Uterus (tissue), 2 donors: Measurements from ENCODE around the gene OR1E1.

Experiments used
- CTCF ChIP-seq, 4 experiments: fragments of 200-600 bp in 2 of 4; fragments of 450-650 bp in 2 of 4; sonication (generic) in 2 of 4; IDR thresholded peaks; one replicate each; pipeline ENCODE4 v1.5.1; 2016 to 2019; ENCODE audit warnings: antibody characterized with exemption in 4 of 4, mild to moderate bottlenecking in 2 of 4, moderate library complexity in 1 of 4
- POLR2A ChIP-seq, 2 donors: fragments of 450-650 bp; IDR thresholded peaks; one replicate each; pipeline ENCODE4 v1.6.1; 2016; ENCODE audit warnings: antibody characterized with exemption in 2 of 2, mild to moderate bottlenecking in 1 of 2, moderate library complexity in 1 of 2

GRCh38 chr17:3401786-3402185 lies 3.6 kb upstream of the OR1E1 start:
- TF ChIP-seq POLR2A (IDR thresholded peaks at IDR 0.05): no peak
- no peak for TF ChIP-seq CTCF (IDR thresholded peaks at IDR 0.05)
